Uterus (tissue), 2 donors: Measurements from ENCODE around the gene G6PC2.

Experiments
- POLR2A ChIP-seq, 2 donors: fragments of 450-650 bp; IDR thresholded peaks; one replicate each; pipeline ENCODE4 v1.6.1; 2016; ENCODE audit warnings: antibody characterized with exemption in 2 of 2, mild to moderate bottlenecking in 1 of 2, moderate library complexity in 1 of 2
- TF ChIP-seq, protein P1 (sequence below), 4 experiments: fragments of 200-600 bp in 2 of 4; fragments of 450-650 bp in 2 of 4; sonication (generic) in 2 of 4; IDR thresholded peaks; one replicate each; pipeline ENCODE4 v1.5.1; 2016 to 2019; ENCODE audit warnings: antibody characterized with exemption in 4 of 4, mild to moderate bottlenecking in 2 of 4, moderate library complexity in 1 of 4

DNA sequence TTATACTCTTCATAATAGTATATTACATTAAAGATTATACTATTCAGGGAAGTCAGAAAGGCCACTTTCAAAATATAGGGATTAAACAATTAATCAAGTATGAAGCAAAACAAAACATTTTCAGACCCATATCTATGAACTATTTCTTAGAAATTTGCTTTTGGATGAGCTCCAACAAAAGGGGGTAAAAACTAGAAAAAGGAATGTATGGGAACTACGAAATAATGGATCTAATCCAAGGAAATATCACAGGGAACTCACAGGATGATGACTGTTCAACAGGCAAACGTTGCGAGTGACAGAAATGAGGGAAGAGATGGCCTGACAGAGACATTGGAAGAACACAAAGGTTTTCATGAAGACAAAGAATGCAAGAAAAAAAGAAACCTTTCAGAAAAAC is 27.9 kb downstream of the G6PC2 start:
- TF ChIP-seq, protein P1, sequence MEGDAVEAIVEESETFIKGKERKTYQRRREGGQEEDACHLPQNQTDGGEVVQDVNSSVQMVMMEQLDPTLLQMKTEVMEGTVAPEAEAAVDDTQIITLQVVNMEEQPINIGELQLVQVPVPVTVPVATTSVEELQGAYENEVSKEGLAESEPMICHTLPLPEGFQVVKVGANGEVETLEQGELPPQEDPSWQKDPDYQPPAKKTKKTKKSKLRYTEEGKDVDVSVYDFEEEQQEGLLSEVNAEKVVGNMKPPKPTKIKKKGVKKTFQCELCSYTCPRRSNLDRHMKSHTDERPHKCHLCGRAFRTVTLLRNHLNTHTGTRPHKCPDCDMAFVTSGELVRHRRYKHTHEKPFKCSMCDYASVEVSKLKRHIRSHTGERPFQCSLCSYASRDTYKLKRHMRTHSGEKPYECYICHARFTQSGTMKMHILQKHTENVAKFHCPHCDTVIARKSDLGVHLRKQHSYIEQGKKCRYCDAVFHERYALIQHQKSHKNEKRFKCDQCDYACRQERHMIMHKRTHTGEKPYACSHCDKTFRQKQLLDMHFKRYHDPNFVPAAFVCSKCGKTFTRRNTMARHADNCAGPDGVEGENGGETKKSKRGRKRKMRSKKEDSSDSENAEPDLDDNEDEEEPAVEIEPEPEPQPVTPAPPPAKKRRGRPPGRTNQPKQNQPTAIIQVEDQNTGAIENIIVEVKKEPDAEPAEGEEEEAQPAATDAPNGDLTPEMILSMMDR (IDR thresholded peaks at IDR 0.05) = no peak
- no peak for TF ChIP-seq POLR2A (IDR thresholded peaks at IDR 0.05)
